Gastroesophageal sphincter (tissue), 3 donors: ENCODE results near the gene HSP90AA1.
"Not testable (repeated sequence)": the region's sequence is repeated elsewhere in the genome, so short reads cannot be mapped to it uniquely, and the experiment has no call there.

Experiments used
- CTCF ChIP-seq, 4 experiments: fragments of 200-600 bp in 2 of 4; fragments of 450-650 bp in 2 of 4; sonication (generic) in 1 of 4; IDR thresholded peaks; one replicate each; pipeline ENCODE4 v1.5.1; 2017 to 2019; ENCODE audit warnings: antibody characterized with exemption in 4 of 4, mild to moderate bottlenecking in 2 of 4, moderate library complexity in 2 of 4
- POLR2A ChIP-seq, 2 donors: fragments of 450-650 bp; IDR thresholded peaks; one replicate each; pipeline ENCODE4 v1.6.1; 2017; ENCODE audit warnings: antibody characterized with exemption in 2 of 2, mild to moderate bottlenecking in 2 of 2, moderate library complexity in 1 of 2
- POLR2AphosphoS5 ChIP-seq: sonication (generic); formaldehyde crosslinking; IDR thresholded peaks from one replicate; pipeline ENCODE4 v1.6.1; 2017; ENCODE audit warnings: antibody characterized with exemption

GRCh38 chr14:102078361-102078791, 8.5 kb downstream of the HSP90AA1 start:
- TF ChIP-seq POLR2AphosphoS5; CTCF (IDR thresholded peaks at IDR 0.05); POLR2A (IDR thresholded peaks at IDR 0.05): not testable (repeated sequence)
